K562 (cell line): ENCODE data around the gene CD300H. TPM values are rescaled to one million over a fixed set of nuclear protein-coding genes. Genes with fewer than 3 reads are reported as not detected.

Experiments
- ATAC-seq: fragments of 200-7000 bp; cut with Tn5 transposase; 3 replicates; pipeline ENCODE4 v1.9.1; 2020; ENCODE audit warnings: moderate library complexity
- BruUV-seq: library from RNA; stranded (reverse); fragments of 400-500 nt; replicated peaks from 2 replicates; lab custom pipeline; 2021; lab: Mats Ljungman, UMichigan
- CTCF ChIA-PET: fragments of 300-600 bp; formaldehyde crosslinking; extraction: SDS; loops from one replicate; lab custom pipeline; 2021; ENCODE audit warnings: low intra/inter-chr PET ratio; lab: Yijun Ruan, JAX
- POLR2A ChIA-PET: fragments of 300-600, 350-650 bp; sonication (Branson Sonifier 250); formaldehyde crosslinking; extraction: SDS; loops from one replicate; lab custom pipeline; 2021; ENCODE audit warnings: antibody characterized with exemption, inconsistent platforms; lab: Yijun Ruan, JAX
- DNase-seq, 4 experiments: peaks; one replicate each; pipeline versions ENCODE4 v3.0.0 to v3.0.0-alpha.2; 2011 to 2018; ENCODE audit warnings: low spot score in 3 of 4, mixed read lengths in 3 of 4; ENCODE audit errors: extremely low read depth in 1 of 4
- FAIRE-seq: peaks from 2 replicates; lab custom pipeline; 2011; peaks lifted over from hg19 to GRCh38; lab: Jason Lieb, UNC
- H2AFZ ChIP-seq: 2 replicates; pipeline ENCODE4 v1.6.0; 2011; ENCODE audit warnings: low read depth, low read length, control low read depth, inconsistent platforms
- H3K27ac ChIP-seq: fragments of 200-600 bp; 3 replicates; pipeline ENCODE4 v1.8.0; 2011; ENCODE audit warnings: low read depth, mild to moderate bottlenecking, control low read depth, inconsistent platforms, low read length, moderate library complexity, mixed read lengths; ENCODE audit errors: extremely low read depth
- H3K27me3 ChIP-seq, 2 experiments: fragments of 300-600 bp in 1 of 2; 2 replicates in 1 of 2; 3 replicates in 1 of 2; pipeline versions ENCODE4 v1.6.0 to v1.8.0; 2011; ENCODE audit warnings: inconsistent platforms in 2 of 2, low read length in 2 of 2, mild to moderate bottlenecking in 1 of 2, mixed read lengths in 1 of 2, moderate library complexity in 1 of 2; ENCODE audit not compliant: control insufficient read depth in 2 of 2, insufficient read depth in 2 of 2
- H3K36me3 ChIP-seq: fragments of 300-600 bp; 3 replicates; pipeline ENCODE4 v1.8.0; 2011; ENCODE audit warnings: mild to moderate bottlenecking, low read length, inconsistent platforms; ENCODE audit not compliant: control insufficient read depth, insufficient read depth
- H3K4me1 ChIP-seq, 2 experiments: fragments of 200-600 bp in 1 of 2; replicated peaks in 1 of 2; 2 replicates in 1 of 2; 3 replicates in 1 of 2; pipeline versions ENCODE4 v1.5.1 to v1.8.0; 2011; ENCODE audit warnings: inconsistent platforms in 2 of 2, low read length in 2 of 2, mild to moderate bottlenecking in 1 of 2, mixed read lengths in 1 of 2, moderate library complexity in 1 of 2; ENCODE audit not compliant: control insufficient read depth in 2 of 2, insufficient read depth in 2 of 2
- H3K4me2 ChIP-seq: 2 replicates; pipeline ENCODE4 v1.6.1; 2011; ENCODE audit warnings: low read length, control low read depth, inconsistent platforms, mixed read lengths; ENCODE audit not compliant: insufficient read depth
- H3K4me3 ChIP-seq: fragments of 200-600 bp; sonication (generic), shearing (Covaris generic); 2 replicates; pipeline ENCODE4 v1.5.1; 2016; ENCODE audit warnings: control low read depth, inconsistent platforms
- H3K79me2 ChIP-seq: fragments of 200-600 bp; 3 replicates; pipeline ENCODE4 v1.8.0; 2011; ENCODE audit warnings: low read length, inconsistent platforms; ENCODE audit not compliant: control insufficient read depth, insufficient read depth
- H3K9ac ChIP-seq, 2 experiments: 2 replicates each; pipeline versions ENCODE4 v1.6.0 to v1.6.1; 2011; ENCODE audit warnings: low read depth in 2 of 2, low read length in 2 of 2, control low read depth in 1 of 2, inconsistent platforms in 1 of 2, mild to moderate bottlenecking in 1 of 2, mixed read lengths in 1 of 2; ENCODE audit not compliant: insufficient read depth in 1 of 2
- H3K9me1 ChIP-seq: one replicate; pipeline ENCODE4 v1.6.0; 2011; ENCODE audit warnings: inconsistent platforms, mild to moderate bottlenecking, low read length, moderate library complexity; ENCODE audit not compliant: control insufficient read depth, insufficient read depth
- H3K9me3 ChIP-seq: replicated peaks from 2 replicates; pipeline ENCODE4 v1.5.1; 2011; ENCODE audit warnings: low read depth, low read length, inconsistent platforms; ENCODE audit not compliant: control insufficient read depth, insufficient read depth
- H4K20me1 ChIP-seq: replicated peaks from 2 replicates; pipeline ENCODE4 v1.6.1; 2011; ENCODE audit warnings: low read length, inconsistent platforms, mixed read lengths; ENCODE audit not compliant: control insufficient read depth, insufficient read depth
- HMG20B ChIP-seq: fragments of 250-450 bp; sonication (Bioruptor Pico); IDR thresholded peaks from 2 replicates; pipeline ENCODE4 v1.5.0; 2021; ENCODE audit warnings: mild to moderate bottlenecking
- MEF2A ChIP-seq: IDR thresholded peaks from 2 replicates; pipeline ENCODE4 v1.6.1; 2011; ENCODE audit warnings: low read depth, mild to moderate bottlenecking, low read length, moderate library complexity; ENCODE audit not compliant: control insufficient read depth
- NFIC ChIP-seq: fragments of 450-650 bp; IDR thresholded peaks from 2 replicates; pipeline ENCODE4 v1.6.1; 2017; ENCODE audit warnings: mild to moderate bottlenecking, inconsistent platforms
- PBX2 ChIP-seq, 2 experiments: IDR thresholded peaks in 1 of 2; conservative IDR thresholded peaks in 1 of 2; 2 replicates each; pipeline ENCODE4 v1.6.1; 2016; ENCODE audit warnings: low read depth in 2 of 2, mild to moderate bottlenecking in 1 of 2, missing compliant biosample characterization in 1 of 2, missing genetic modification characterization in 1 of 2, moderate library complexity in 1 of 2
- PCBP2 ChIP-seq: fragments of 200-400 bp; formaldehyde crosslinking; IDR thresholded peaks from 2 replicates; pipeline ENCODE4 v1.6.1; 2018; ENCODE audit warnings: low read length, low read depth, mild to moderate bottlenecking, moderate library complexity; ENCODE audit not compliant: poor library complexity, severe bottlenecking
- ZC3H8 ChIP-seq: fragments of 450-650 bp; IDR thresholded peaks from 2 replicates; pipeline ENCODE4 v1.6.1; 2017
- ZNF121 ChIP-seq: sonication (generic); formaldehyde crosslinking; conservative IDR thresholded peaks from 2 replicates; pipeline ENCODE4 v1.8.0; 2022; ENCODE audit warnings: missing genetic modification reagents
- ZNF175 ChIP-seq: fragments of 200-800 bp; sonication (Bioruptor generic); IDR thresholded peaks from 2 replicates; pipeline ENCODE4 v1.6.1; 2016; ENCODE audit warnings: low read depth, mild to moderate bottlenecking, missing genetic modification characterization, missing compliant biosample characterization
- ZNF263 ChIP-seq: sonication (generic); formaldehyde crosslinking; IDR thresholded peaks from 2 replicates; pipeline ENCODE4 v1.8.0; 2022; ENCODE audit warnings: mild to moderate bottlenecking, missing genetic modification reagents, borderline replicate concordance
- WGBS: fragments of 100-300 bp; shearing (Covaris generic); methylation state at CpG from one replicate; pipeline ENCODE4 v1.1.6; 2016; ENCODE audit warnings: low coverage, mixed read lengths; ENCODE audit not compliant: insufficient coverage; ENCODE audit errors: missing lambda C conversion rate; 5-methylcytosine and 5-hydroxymethylcytosine counted together
- in situ Hi-C: fragments of 300-500 bp; cut with MboI; formaldehyde crosslinking; loops from 4 replicates; pipeline ENCODE4 v1.15.0; 2018; ENCODE audit warnings: inconsistent platforms, mixed read lengths
- intact Hi-C: fragments of 100-400 bp; cut with micrococcal nuclease; formaldehyde crosslinking; loops from 2 replicates; pipeline ENCODE4 v1.14.2; 2022
- polyA plus RNA-seq, 8 experiments: library from polyadenylated mRNA; depleted of rRNA in 4 of 8; stranded (reverse) in 5 of 8; unstranded in 3 of 8; fragments of >200 nt; fragmentation: Nextera tagmentation in 2 of 8; fragmentation: Illumina TruSeq in 1 of 8; extraction: Ambion mirVana in 2 of 8; extraction: Trizol in 1 of 8; gene quantifications; 2 replicates each; pipeline versions ENCODE4 v1.2.1 to v1.2.3, GENCODE V29; 2011 to 2014; ENCODE audit warnings: inconsistent platforms in 1 of 8, missing spikeins in 1 of 8
- total RNA-seq, 7 experiments: library from RNA; depleted of rRNA in 6 of 7; stranded (reverse); fragments of >200 nt in 6 of 7; fragmentation: Illumina TruSeq in 2 of 7; extraction: Trizol in 2 of 7; gene quantifications; 2 replicates each; pipeline versions ENCODE4 v1.2.1 to v1.2.3, GENCODE V29; 2011 to 2021; ENCODE audit warnings: low replicate concordance in 1 of 7

Gene CD300H
- total and polyA plus RNA-seq, 9 of the 15 experiments (the other 6 are each of a cell fraction or from before 2014, with no cell fraction given) = not detected

- TF ChIP-seq PBX2 (CRISPR knock-in tag; IDR thresholded peaks at IDR 0.05; ENCODE audit: low read depth) (no peak), PBX2 (tag; conservative IDR thresholded peaks at IDR 0.05; ENCODE audit: low read depth) (no peak), HMG20B (CRISPR knock-in tag) (no peak), MEF2A (no peak), ZNF263 (CRISPR knock-in tag) (no peak), ZC3H8 (no peak), PCBP2 (no peak), ZNF175 (no peak)
- TF ChIP-seq, all 486 proteins: peak for 0
Observed at GRCh38 chr17:74599448-74599939, 32.2 kb upstream of the CD300H start (continued).

DNA sequence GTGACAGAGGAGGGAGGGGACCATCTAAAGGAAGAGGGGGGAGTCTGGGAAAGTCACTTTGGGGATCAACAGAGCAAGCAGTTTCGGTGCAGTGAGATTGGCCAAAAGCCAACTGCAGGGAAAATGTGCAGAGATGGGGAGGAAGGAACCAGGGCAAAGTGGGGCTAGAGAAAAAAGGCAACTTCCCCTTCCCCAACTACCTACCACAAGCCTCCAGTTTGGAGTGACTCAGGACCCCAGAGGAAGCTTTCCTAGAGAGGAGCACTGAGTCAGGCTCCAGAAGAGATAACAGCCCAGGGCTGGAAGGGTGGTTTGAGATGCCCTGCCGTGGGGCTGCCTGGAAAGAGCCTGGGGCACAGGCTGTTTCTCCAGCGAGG, 31.7 kb upstream of the CD300H start:
- no peak overlapping the region for H3K4me2 ChIP-seq
- H3K4me3 ChIP-seq = no peak overlapping the region
- H3K9ac ChIP-seq = no peak overlapping the region
- ATAC-seq (no peak), FAIRE-seq (no peak), DNase-seq (no peak)
- ChIA-PET POLR2A (no interaction called here), CTCF (no interaction called here)
- no peak overlapping the region for H3K27ac ChIP-seq
- WGBS = 0% methylated on average over 3 of the region's 3 CpGs
- no peaks in the 10 kb centered on the region for H4K20me1 ChIP-seq
- in situ Hi-C loops (loop anchor here (10.0 kb wide), 1 partner anchor 224 kb away; no protein-coding TSS in a partner anchor), intact Hi-C loops (no loop called here)
- TF ChIP-seq ZNF121 (CRISPR knock-in tag) (no peak), NFIC (peak; percentile 43)
- no peak overlapping the region for H2AFZ ChIP-seq
- BruUV-seq = no TSS peak
- no peaks in the 10 kb centered on the region for H3K9me3 ChIP-seq
- H3K27me3 ChIP-seq = peaks cover 0 to 29% of the 10 kb centered on the region in 2 experiments; a peak in 2 of 5 replicates
- no peaks in the 10 kb centered on the region for H3K79me2 ChIP-seq
- no peaks in the 10 kb centered on the region for H3K4me1 ChIP-seq
- H3K9me1 ChIP-seq = no peaks in the 10 kb centered on the region
- H3K36me3 ChIP-seq = no peaks in the 10 kb centered on the region
